ENCODE measurements around the gene POC1A.

The POC1A gene

DNA sequence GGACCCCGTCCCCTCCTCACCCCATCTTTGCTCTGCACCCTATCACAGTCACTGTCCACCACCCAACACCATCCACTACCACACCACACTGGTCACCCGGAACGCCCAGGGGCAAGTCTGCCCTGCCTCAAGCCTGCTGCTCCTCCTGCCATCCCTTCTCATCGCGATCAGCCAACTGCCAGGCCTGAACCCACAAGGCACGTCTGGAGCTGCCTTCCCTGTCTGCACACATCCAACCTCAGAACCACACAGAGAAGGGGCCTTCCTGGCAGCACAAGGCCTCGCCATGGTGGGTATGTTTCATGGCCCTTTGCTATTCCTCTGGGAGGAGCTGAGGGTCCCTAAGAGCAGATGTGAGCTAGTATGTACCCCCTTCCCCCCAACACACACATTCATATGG lies 94.4 kb downstream of the POC1A start:
- H3K4me3 ChIP-seq (ENCODE audit: low read length): no peak overlapping the region
- DNase-seq (ENCODE audit: low read depth, low spot score): no peak

GRCh38 chr3:52057812-52058495 lies 96.3 kb downstream of the POC1A start:
- DNase-seq (ENCODE audit: low read depth, low spot score): no peak

GRCh38 chr3:52056968-52057811 lies 97.0 kb downstream of the POC1A start:
- peak; percentile 98 for DNase-seq (ENCODE audit: low read depth, low spot score)
- H3K4me3 ChIP-seq (ENCODE audit: low read length): peak overlapping the region; percentile 67

More at GRCh38 chr3:52057812-52058495, 96.3 kb downstream of the POC1A start:
- H3K4me3 ChIP-seq (ENCODE audit: low read length): peak overlapping the region; percentile 50

DNA sequence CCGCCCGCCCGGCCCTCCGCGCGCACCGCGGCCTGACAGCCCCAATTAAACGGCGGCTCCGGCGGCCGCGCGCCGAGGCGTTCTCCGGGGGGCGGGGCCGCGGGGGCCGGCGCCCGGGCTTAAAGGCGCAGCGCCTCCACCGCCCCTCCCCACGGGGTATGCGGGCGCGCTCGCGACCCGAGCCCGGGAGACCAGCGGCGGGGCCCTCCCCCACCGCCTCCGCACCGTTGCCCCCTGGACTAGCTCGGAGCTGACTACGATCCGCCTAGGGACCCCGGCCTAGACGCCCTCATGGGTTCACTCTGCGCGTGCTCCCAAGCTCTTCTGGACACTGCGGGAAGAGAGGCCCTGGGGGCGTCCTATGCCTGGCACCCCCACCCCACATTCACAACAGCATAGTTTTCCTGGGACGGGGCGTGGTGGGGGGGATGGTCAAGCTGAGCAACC lies 97.7 kb downstream of the POC1A start, which contains the start of gene DUSP7:
Gene DUSP7 (minus strand): TSS at position 51 of the 447 bp plus-strand sequence. CDS start 205 bp downstream, outside the sequence.
- peak; percentile 47 for DNase-seq (ENCODE audit: low read depth, low spot score)
- H3K4me3 ChIP-seq (ENCODE audit: low read length): peak within 1 kb of the TSS; percentile 81

DNA sequence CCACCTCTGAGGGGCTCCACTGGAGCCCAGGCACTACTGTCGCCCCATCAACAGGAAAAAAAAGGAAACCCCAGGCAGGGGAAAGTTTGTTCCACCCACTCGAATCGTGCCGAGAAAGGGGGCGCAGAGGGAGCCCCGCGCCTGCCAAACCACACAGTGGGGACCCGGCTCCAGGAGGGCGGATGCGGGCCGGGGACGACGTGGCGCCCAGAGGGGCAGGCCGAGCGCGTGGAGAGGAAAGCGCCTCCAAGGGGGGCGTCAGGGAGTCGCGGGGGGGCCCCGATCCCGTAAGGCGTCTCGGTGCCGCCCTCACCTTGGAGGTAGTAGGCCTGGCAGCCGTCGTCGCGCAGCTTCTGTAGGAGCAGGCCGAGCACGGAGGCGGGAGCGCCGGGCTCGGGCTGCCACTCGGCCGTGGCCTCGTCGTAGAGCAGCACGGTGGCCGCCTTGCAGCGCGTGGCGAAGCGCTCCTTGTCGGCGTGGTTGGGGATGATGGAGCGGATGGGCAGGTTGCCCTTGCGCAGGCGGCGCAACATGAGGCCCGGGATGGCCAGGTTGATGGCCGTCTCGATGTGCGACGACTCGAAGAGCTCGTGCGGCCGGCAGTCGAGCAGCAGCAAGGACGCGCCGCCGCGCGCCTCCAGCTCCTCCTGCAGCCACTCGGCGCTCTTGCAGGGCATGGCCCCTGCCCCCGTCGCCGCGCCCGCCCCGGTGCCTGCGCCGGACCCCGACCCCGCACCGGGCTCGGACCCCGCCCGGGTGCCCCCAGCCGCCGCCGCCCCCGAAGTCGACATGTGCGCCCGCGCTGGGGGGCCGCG lies 98.5 kb downstream of the POC1A start:
- peak; percentile 25 for DNase-seq (ENCODE audit: low read depth, low spot score)
- peak overlapping the region; percentile 81 for H3K4me3 ChIP-seq (ENCODE audit: low read length)

- H3K4me3 ChIP-seq (ENCODE audit: low read length): peak overlapping the region; percentile 81
- DNase-seq (ENCODE audit: low read depth, low spot score): peak; percentile 32
Observed at GRCh38 chr3:52054661-52055511, 99.3 kb downstream of the POC1A start.

DNA sequence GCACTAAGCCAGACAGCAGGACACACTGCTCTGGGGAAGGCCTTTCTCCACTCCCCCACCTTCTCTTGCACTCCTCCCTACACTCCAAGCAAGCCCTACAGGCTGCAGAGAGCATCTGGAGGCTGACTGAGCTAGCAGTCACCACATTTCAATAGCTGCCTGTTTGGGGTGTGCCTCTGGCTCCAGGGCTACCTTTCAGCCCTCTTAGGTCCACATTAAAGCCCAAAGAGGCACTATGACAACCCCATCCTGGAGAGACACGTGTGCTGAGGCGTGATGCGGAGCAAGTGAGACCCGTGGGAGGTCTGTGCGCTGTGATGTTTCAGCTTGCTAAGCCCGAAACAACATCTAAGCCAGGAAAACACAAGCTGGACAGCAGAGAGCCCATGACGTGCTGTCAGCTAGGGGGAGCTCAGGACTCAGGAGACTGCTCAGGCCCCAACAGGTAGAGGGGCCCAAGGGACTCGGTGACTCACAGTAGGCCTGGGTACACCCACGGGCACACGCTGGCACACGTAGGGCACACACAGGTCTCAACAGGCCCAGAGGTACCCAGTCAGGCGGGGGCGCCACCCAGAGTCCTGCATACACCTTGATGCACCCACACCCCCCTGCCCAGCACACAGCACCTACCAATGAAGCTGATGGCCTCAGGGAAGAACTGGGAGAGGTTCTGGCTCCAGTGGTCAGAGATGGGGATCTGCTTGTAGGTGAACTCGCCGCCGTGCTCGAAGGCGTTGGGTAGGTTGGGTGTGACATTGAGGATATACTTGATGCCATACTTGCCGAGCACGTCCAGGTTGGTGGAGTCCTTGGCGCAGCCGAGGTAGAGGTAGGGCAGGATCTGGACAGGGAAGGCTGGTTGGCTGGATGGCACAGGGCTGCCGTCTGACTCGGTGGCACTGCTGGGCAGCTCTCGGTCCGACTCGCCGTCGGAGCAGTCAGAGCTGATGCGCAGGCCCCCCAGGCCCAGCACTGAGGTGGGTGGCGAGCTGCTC lies 100.6 kb downstream of the POC1A start:
- no peak for DNase-seq (ENCODE audit: low read depth, low spot score)
- H3K4me3 ChIP-seq (ENCODE audit: low read length): peak overlapping the region; percentile 33

- peak overlapping the region; percentile 33 for H3K4me3 ChIP-seq (ENCODE audit: low read length)
- peak; percentile 63 for DNase-seq (ENCODE audit: low read depth, low spot score)
Observed at GRCh38 chr3:52052831-52053306, 101.4 kb downstream of the POC1A start.

- DNase-seq (ENCODE audit: low read depth, low spot score): no peak
- no peak overlapping the region for H3K4me3 ChIP-seq (ENCODE audit: low read length)
Observed at GRCh38 chr3:52051444-52051843, 102.8 kb downstream of the POC1A start.

DNA sequence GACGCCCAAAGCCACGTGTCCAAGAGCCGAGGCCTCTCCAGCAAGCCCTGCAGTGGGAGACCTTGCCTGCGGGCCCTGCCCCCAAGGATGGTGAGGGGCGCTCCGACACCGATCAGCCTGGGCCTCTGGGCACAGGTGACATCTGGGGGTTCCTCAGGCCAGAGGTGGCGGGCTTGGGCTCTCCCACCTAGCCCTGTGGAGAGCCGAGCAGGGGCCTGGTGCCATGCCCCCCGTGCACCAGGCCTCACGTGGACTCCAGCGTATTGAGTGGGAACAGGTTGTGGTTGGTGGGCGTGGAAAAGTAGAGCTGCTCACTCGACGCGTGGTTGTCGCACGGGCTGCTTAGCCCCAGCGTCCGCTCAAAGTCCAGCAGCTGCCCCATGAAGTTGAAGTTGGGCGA lies 103.7 kb downstream of the POC1A start:
- H3K4me3 ChIP-seq (ENCODE audit: low read length): no peak overlapping the region
- DNase-seq (ENCODE audit: low read depth, low spot score): no peak

DNA sequence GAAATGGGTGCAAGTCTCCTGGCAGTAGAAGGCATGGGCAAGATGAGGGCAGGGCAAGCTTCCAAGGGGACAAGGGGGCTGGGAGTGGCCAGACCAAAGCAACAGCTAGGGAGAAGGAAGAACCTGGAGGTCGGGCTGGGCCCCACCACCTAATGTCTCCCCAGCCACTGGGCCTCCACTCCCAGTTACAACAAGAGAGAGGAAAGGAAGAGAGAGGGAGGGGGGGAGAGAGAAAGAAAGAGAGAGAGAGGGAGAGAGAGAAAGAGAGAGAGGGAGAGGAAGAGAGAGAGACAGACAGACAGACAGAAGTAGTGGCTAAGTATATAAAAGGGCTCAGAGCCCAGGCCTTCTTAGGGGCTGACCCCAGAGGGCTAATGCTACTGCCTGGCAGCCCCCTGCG lies 104.7 kb downstream of the POC1A start:
- no peak for DNase-seq (ENCODE audit: low read depth, low spot score)

DNA sequence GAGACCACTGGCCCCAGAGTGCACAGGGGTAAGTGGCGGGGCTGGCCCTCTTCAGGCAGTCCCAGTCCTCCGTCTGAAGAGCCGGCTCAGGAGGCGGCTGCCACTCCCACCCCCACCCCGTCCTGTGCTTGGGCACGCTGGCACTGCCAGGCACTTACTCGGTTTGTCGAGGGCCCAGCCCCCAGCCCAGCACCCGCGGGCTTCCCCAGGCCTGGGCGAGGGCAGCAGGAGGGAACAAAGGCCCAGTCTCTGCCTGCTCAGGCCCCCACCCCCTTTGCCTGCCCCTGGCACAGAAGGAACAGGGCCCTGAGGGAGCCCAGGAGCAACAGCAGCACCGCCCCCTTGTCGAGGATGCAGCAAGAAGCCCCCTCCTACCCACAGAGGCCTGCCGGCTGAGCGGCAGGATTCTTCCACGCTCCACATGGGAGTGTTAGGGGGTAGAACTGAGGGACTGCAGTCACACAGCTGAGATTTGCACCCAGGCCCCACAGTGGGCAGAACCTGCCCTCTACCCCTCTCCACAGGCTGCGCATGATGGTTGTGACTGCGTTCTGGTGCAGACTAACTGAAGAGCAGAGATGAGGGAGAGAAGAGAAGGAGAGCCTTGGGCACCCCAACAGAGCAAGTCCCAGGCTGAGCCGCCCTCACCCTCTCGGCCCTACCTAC lies 106.8 kb downstream of the POC1A start:
- H3K4me3 ChIP-seq (ENCODE audit: low read length): no peak overlapping the region
- DNase-seq (ENCODE audit: low read depth, low spot score): no peak

More for the DNA sequence above, 104.7 kb downstream of the POC1A start:
- H3K4me3 ChIP-seq (ENCODE audit: low read length): no peak overlapping the region

- no peak overlapping the region for H3K4me3 ChIP-seq (ENCODE audit: low read length)
- no peak for DNase-seq (ENCODE audit: low read depth, low spot score)
Observed at GRCh38 chr3:52046902-52047239, 107.4 kb downstream of the POC1A start.

GRCh38 chr3:52046186-52046901 lies 107.9 kb downstream of the POC1A start:
- no peak overlapping the region for H3K4me3 ChIP-seq (ENCODE audit: low read length)

GRCh38 chr3:52044869-52045619 lies 109.2 kb downstream of the POC1A start:
- no peak for DNase-seq (ENCODE audit: low read depth, low spot score)
- H3K4me3 ChIP-seq (ENCODE audit: low read length): no peak overlapping the region

More at GRCh38 chr3:52046186-52046901, 107.9 kb downstream of the POC1A start:
- DNase-seq (ENCODE audit: low read depth, low spot score): no peak
